Measurements from ENCODE around the gene GPS1. TPM values are rescaled to one million over a fixed set of nuclear protein-coding genes. Genes with fewer than 3 reads are reported as not detected.
A peak's percentile ranks its signal among the peaks of the same experiment; 100 is the strongest.

GPS1 gene
- total and polyA plus RNA-seq, 2 donors from 2014 or later: 99.3 to 149 TPM

DNA sequence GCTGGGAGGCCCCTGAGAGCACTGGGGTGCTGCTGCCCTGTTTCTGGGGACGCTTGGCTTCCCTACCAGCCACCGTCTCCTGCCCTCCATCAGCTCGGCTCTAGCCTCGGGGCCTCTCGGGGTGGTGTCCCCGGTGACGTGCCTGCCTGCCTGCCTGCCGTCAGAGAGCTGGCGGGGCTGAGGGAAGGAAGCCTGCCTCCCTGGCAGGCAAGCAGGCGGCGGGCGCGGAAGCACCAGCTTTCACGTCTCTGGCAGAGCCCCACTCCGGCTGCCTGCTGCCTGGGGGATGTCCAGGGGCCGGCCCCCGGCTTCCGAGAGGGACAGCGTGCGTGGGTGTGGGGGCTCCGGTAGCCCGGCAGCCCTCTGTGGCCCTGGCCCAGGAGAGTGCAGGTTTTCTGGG, 38.4 kb upstream of the GPS1 start:
- no peak overlapping the region for H3K9ac ChIP-seq (ENCODE audit: low read length in 3 of 3)
- H3K9me3 ChIP-seq (ENCODE audit: control insufficient read depth in 2 of 3, insufficient read depth in 1 of 3, low read length in 3 of 3): no peaks in the 10 kb centered on the region
- H3K4me3 ChIP-seq (ENCODE audit: low read length in 3 of 3): no peak overlapping the region
- no peaks in the 10 kb centered on the region for H3K27me3 ChIP-seq (ENCODE audit: control insufficient read depth, insufficient read depth, low read length)
- FAIRE-seq (no peak), DNase-seq (peak in 2 of 5 donors; percentile 46 to 48)
- no peaks in the 10 kb centered on the region for H3K4me1 ChIP-seq (ENCODE audit: control insufficient read depth in 2 of 3, insufficient read depth in 2 of 3, low read depth in 1 of 3, low read length in 3 of 3)
- no peak overlapping the region for H3K27ac ChIP-seq (ENCODE audit: low read depth in 2 of 2, low read length in 2 of 2)
- TF ChIP-seq, protein P1, sequence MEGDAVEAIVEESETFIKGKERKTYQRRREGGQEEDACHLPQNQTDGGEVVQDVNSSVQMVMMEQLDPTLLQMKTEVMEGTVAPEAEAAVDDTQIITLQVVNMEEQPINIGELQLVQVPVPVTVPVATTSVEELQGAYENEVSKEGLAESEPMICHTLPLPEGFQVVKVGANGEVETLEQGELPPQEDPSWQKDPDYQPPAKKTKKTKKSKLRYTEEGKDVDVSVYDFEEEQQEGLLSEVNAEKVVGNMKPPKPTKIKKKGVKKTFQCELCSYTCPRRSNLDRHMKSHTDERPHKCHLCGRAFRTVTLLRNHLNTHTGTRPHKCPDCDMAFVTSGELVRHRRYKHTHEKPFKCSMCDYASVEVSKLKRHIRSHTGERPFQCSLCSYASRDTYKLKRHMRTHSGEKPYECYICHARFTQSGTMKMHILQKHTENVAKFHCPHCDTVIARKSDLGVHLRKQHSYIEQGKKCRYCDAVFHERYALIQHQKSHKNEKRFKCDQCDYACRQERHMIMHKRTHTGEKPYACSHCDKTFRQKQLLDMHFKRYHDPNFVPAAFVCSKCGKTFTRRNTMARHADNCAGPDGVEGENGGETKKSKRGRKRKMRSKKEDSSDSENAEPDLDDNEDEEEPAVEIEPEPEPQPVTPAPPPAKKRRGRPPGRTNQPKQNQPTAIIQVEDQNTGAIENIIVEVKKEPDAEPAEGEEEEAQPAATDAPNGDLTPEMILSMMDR (IDR thresholded peaks at IDR 0.05; ENCODE audit: borderline replicate concordance, extremely low read depth, insufficient read depth): no peak
- intact Hi-C loops (cut with DNase I): loop anchor here (10.0 kb wide), 1 partner anchor 49 kb away; the partner anchor contains the start of gene NOTUM
- no peaks in the 10 kb centered on the region for H3K36me3 ChIP-seq (ENCODE audit: control insufficient read depth in 2 of 3, insufficient read depth in 3 of 3, low read length in 3 of 3)

DNA sequence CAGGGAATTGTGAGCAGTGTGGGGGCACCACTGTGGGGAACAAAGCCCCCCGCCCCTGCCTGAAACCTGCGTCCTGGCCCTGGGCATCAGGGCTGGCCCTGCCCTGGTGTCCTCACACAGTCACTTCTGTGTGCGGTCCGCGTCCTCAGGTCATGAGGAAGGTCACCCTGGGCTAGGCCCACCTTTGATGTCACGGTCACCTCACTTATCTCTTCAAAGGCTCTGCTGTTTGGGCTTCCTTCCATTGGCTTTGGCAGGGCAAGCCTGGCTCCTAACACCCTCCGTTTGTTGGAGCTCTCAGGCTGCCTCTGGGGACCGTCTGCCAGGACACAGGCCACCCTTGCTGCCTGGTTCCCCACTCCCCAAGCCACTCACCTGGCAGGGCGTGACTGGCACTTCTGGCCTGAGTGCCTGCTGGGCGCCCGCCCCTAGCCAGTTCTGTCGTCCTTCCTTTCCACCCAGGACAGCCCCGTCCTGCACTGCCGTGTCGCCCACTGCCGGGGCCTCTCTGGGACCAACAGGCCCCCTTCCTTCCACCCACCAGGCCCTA, 37.9 kb upstream of the GPS1 start:
- Histone ChIP-seq H3K27ac (ENCODE audit: low read depth in 2 of 2, low read length in 2 of 2) (no peak overlapping the region), H3K36me3 (ENCODE audit: control insufficient read depth in 2 of 3, insufficient read depth in 3 of 3, low read length in 3 of 3) (no peaks in the 10 kb centered on the region)
- DNase-seq: no peak

DNA sequence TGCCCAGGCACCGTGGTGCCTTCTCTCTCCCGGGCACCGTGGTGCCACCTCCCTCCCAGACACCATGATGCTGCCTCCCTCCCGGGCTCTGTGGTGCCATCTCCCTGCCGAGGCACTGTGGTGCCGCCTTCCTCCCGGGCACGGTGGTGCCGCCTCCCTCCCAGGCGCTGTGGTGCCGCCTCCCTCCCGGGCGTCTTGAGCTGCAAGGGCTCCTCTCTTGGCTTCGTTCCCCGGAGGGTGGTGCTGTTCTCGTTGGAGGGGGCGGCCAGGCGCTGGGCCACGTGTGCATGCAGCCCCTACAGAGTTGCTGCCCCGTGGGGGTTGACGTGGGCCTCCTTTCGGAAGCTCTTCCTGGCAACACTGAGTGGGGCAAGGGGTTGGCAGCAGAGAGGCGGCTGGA, 37.3 kb upstream of the GPS1 start:
- DNase-seq: no peak
- TF ChIP-seq, protein P1 (IDR thresholded peaks at IDR 0.05; ENCODE audit: borderline replicate concordance, extremely low read depth, insufficient read depth): no peak
- H3K27ac ChIP-seq (ENCODE audit: low read depth in 2 of 2, low read length in 2 of 2): no peak overlapping the region
- no peak overlapping the region for H3K4me3 ChIP-seq (ENCODE audit: low read length in 3 of 3)
- no peaks in the 10 kb centered on the region for H3K36me3 ChIP-seq (ENCODE audit: control insufficient read depth in 2 of 3, insufficient read depth in 3 of 3, low read length in 3 of 3)
- intact Hi-C loops (cut with DNase I): loop anchor here (10.0 kb wide), 1 partner anchor 50 kb away; the partner anchor contains the start of gene NOTUM
- no peaks in the 10 kb centered on the region for H3K9me3 ChIP-seq (ENCODE audit: control insufficient read depth in 2 of 3, insufficient read depth in 1 of 3, low read length in 3 of 3)
- FAIRE-seq: no peak
- no peak overlapping the region for H3K9ac ChIP-seq (ENCODE audit: low read length in 3 of 3)
- no peaks in the 10 kb centered on the region for H3K4me1 ChIP-seq (ENCODE audit: control insufficient read depth in 2 of 3, insufficient read depth in 2 of 3, low read depth in 1 of 3, low read length in 3 of 3)
- H3K27me3 ChIP-seq (ENCODE audit: control insufficient read depth, insufficient read depth, low read length): no peaks in the 10 kb centered on the region

More for the DNA sequence above, 37.9 kb upstream of the GPS1 start:
- Histone ChIP-seq H3K9ac (ENCODE audit: low read length in 3 of 3) (no peak overlapping the region), H3K27me3 (ENCODE audit: control insufficient read depth, insufficient read depth, low read length) (no peaks in the 10 kb centered on the region), H3K4me1 (ENCODE audit: control insufficient read depth in 2 of 3, insufficient read depth in 2 of 3, low read depth in 1 of 3, low read length in 3 of 3) (no peaks in the 10 kb centered on the region), H3K4me3 (ENCODE audit: low read length in 3 of 3) (no peak overlapping the region), H3K9me3 (ENCODE audit: control insufficient read depth in 2 of 3, insufficient read depth in 1 of 3, low read length in 3 of 3) (no peaks in the 10 kb centered on the region)
- intact Hi-C loops (cut with DNase I): loop anchor here (10.0 kb wide), 1 partner anchor 49 kb away; the partner anchor contains the start of gene NOTUM
- TF ChIP-seq, protein P1 (IDR thresholded peaks at IDR 0.05; ENCODE audit: borderline replicate concordance, extremely low read depth, insufficient read depth): no peak
- FAIRE-seq: no peak

DNA sequence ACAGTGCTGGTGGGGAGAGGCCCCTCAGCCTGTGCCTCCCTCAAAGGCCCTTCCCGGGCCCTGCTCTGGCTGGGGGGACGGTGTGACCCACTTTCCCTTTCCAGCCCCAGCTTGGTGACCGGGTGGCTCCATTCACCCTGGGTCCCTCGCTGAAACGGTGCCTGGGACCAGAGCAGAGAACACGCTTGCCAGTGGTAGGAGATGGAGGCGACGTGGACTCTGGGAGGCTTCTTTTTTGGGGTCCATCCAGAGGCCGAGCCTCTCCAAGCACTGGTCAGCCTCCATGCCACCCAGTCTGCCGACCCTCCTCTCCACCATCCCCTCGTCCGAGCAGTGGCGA, 36.8 kb upstream of the GPS1 start:
- TF ChIP-seq, protein P1 (IDR thresholded peaks at IDR 0.05; ENCODE audit: borderline replicate concordance, extremely low read depth, insufficient read depth): no peak
- no peak overlapping the region for H3K27ac ChIP-seq (ENCODE audit: low read depth in 2 of 2, low read length in 2 of 2)
- intact Hi-C loops (cut with DNase I): loop anchor here (10.0 kb wide), 1 partner anchor 50 kb away; the partner anchor contains the start of gene NOTUM
- DNase-seq (no peak), FAIRE-seq (no peak)
- H3K4me3 ChIP-seq (ENCODE audit: low read length in 3 of 3): no peak overlapping the region
- H3K36me3 ChIP-seq (ENCODE audit: control insufficient read depth in 2 of 3, insufficient read depth in 3 of 3, low read length in 3 of 3): no peaks in the 10 kb centered on the region
- no peaks in the 10 kb centered on the region for H3K27me3 ChIP-seq (ENCODE audit: control insufficient read depth, insufficient read depth, low read length)
- no peak overlapping the region for H3K9ac ChIP-seq (ENCODE audit: low read length in 3 of 3)
- H3K4me1 ChIP-seq (ENCODE audit: control insufficient read depth in 2 of 3, insufficient read depth in 2 of 3, low read depth in 1 of 3, low read length in 3 of 3): no peaks in the 10 kb centered on the region
- H3K9me3 ChIP-seq (ENCODE audit: control insufficient read depth in 2 of 3, insufficient read depth in 1 of 3, low read length in 3 of 3): no peaks in the 10 kb centered on the region

Measured in kidney (tissue), 14 donors.